Measurements from ENCODE around the gene UGT1A3. TPM values are rescaled to one million over a fixed set of nuclear protein-coding genes. Genes with fewer than 3 reads are reported as not detected.

UGT1A3 gene
- total RNA-seq, result not detected

DNA sequence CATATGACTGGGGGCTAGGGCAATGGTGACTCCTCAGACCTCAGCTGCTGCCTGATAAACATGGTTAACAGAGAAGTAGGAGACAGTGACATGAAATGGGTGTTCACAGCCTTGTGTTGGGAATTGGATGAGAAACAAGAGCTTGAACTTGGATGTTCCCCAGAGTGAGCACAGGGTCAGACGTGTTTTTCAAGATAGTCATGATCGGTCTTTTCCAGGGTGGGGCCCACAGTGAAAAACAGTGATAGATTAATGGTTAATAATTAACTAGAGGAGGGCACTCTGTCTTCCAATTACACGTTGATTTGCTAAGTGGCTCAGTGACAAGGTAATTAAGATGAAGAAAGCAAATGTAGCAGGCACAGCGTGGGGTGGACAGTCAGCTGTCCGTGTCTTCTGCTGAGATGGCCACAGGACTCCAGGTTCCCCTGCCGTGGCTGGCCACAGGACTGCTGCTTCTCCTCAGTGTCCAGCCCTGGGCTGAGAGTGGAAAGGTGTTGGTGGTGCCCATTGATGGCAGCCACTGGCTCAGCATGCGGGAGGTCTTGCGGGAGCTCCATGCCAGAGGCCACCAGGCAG lies at the start of gene UGT1A3:
TSS of gene UGT1A3 (plus strand) at position 320 of the 579 bp plus-strand sequence. CDS start at position 405, 85 bp downstream.
- no peaks in the 10 kb centered on the region for H3K9me3 Mint-ChIP-seq
- DNase-seq (no peak), ATAC-seq (ENCODE audit: low read depth) (no peak)
- no peak within 1 kb of the TSS for H3K4me3 Mint-ChIP-seq
- no peaks in the 10 kb centered on the region for H3K36me3 Mint-ChIP-seq
- POLR2A ChIA-PET, result no interaction called here
- H3K4me1 Mint-ChIP-seq, result no peaks in the 10 kb centered on the region
- no peak within 1 kb of the TSS for H3K27ac Mint-ChIP-seq
- H3K27me3 Mint-ChIP-seq, result peaks cover 25% of the 10 kb centered on the region

- H3K27me3 Mint-ChIP-seq, result peaks cover 21% of the 10 kb centered on the region
- POLR2A ChIA-PET, result no interaction called here
- no peaks in the 10 kb centered on the region for H3K36me3 Mint-ChIP-seq
- H3K4me3 Mint-ChIP-seq, result no peak overlapping the region
- DNase-seq (no peak), ATAC-seq (ENCODE audit: low read depth) (no peak)
- H3K27ac Mint-ChIP-seq, result no peak overlapping the region
- H3K9me3 Mint-ChIP-seq, result no peaks in the 10 kb centered on the region
- no peaks in the 10 kb centered on the region for H3K4me1 Mint-ChIP-seq
Measured at GRCh38 chr2:233679196-233679595, 49.6 kb upstream of the UGT1A3 start.

- H3K27me3 Mint-ChIP-seq, result peaks cover 21% of the 10 kb centered on the region
- no peak for ATAC-seq (ENCODE audit: low read depth)
- DNase-seq, result no peak
- no peaks in the 10 kb centered on the region for H3K4me1 Mint-ChIP-seq
- no peak overlapping the region for H3K4me3 Mint-ChIP-seq
- H3K36me3 Mint-ChIP-seq, result no peaks in the 10 kb centered on the region
- H3K27ac Mint-ChIP-seq, result no peak overlapping the region
- H3K9me3 Mint-ChIP-seq, result no peaks in the 10 kb centered on the region
- POLR2A ChIA-PET, result no interaction called here
Measured at GRCh38 chr2:233680361-233681045, 48.3 kb upstream of the UGT1A3 start.

GRCh38 chr2:233681521-233682099 lies 47.2 kb upstream of the UGT1A3 start, which contains the start of gene UGT1A7:
TSS of gene UGT1A7 (plus strand) at chr2:233681901. CDS start at chr2:233681938, 37 bp downstream.
- Mint-ChIP-seq H3K36me3 (no peaks in the 10 kb centered on the region), H3K9me3 (no peaks in the 10 kb centered on the region), H3K4me1 (no peaks in the 10 kb centered on the region), H3K4me3 (no peak within 1 kb of the TSS), H3K27me3 (peaks cover 18% of the 10 kb centered on the region), H3K27ac (no peak within 1 kb of the TSS)
- DNase-seq (no peak), ATAC-seq (ENCODE audit: low read depth) (no peak)
- POLR2A ChIA-PET, result no interaction called here

DNA sequence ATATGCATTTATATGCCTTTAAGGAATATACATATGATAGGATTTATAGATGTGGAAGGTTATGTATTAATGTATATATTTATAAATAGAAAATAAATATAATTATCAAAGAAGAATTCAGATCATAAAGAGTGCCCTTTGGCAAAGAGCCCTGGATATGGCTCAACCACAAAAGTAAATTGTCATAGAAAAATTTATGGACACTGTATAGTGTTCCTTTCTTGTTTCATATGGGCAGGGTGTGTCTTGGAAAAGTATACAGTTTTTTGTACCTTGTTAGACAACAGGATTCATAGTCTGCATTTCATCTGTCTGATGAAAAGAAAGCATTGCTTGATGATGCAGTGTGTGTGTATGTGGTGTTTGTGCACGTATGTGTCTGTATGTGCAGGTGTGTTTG lies 44.2 kb upstream of the UGT1A3 start:
- ATAC-seq (ENCODE audit: low read depth) (no peak), DNase-seq (no peak)
- peaks cover 19% of the 10 kb centered on the region for H3K27me3 Mint-ChIP-seq
- H3K4me1 Mint-ChIP-seq, result no peaks in the 10 kb centered on the region
- POLR2A ChIA-PET, result no interaction called here
- H3K27ac Mint-ChIP-seq, result no peak overlapping the region
- H3K36me3 Mint-ChIP-seq, result no peaks in the 10 kb centered on the region
- no peaks in the 10 kb centered on the region for H3K9me3 Mint-ChIP-seq
- H3K4me3 Mint-ChIP-seq, result no peak overlapping the region

DNA sequence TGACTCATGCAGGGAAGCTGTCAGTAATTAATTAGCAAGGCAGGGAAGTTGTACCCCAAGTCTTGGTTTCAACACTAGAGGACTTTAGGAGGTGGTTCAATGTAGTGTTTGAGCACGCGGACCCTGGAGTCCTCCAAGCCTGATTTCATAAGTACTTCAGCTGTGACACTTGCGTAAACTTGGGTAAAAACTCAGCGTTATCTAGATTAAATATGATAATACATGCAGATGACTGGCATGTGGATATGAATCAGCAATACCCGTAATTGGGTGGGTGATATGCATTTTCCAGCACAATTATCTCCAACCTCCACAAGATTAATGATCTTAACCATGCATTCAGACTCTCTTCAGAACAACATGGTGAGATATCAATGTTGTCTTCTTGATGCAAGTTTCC lies 41.9 kb upstream of the UGT1A3 start:
- H3K4me3 Mint-ChIP-seq, result no peak overlapping the region
- no peaks in the 10 kb centered on the region for H3K9me3 Mint-ChIP-seq
- H3K27ac Mint-ChIP-seq, result no peak overlapping the region
- POLR2A ChIA-PET, result no interaction called here
- H3K4me1 Mint-ChIP-seq, result no peaks in the 10 kb centered on the region
- ATAC-seq (ENCODE audit: low read depth) (no peak), DNase-seq (no peak)
- H3K36me3 Mint-ChIP-seq, result no peaks in the 10 kb centered on the region
- H3K27me3 Mint-ChIP-seq, result peaks cover 13% of the 10 kb centered on the region

GRCh38 chr2:233688341-233688740 lies 40.5 kb upstream of the UGT1A3 start:
- no peaks in the 10 kb centered on the region for H3K9me3 Mint-ChIP-seq
- no peak for ATAC-seq (ENCODE audit: low read depth)
- no peaks in the 10 kb centered on the region for H3K4me1 Mint-ChIP-seq
- POLR2A ChIA-PET, result no interaction called here
- H3K36me3 Mint-ChIP-seq, result no peaks in the 10 kb centered on the region
- no peak overlapping the region for H3K4me3 Mint-ChIP-seq
- DNase-seq, result no peak
- H3K27ac Mint-ChIP-seq, result no peak overlapping the region
- H3K27me3 Mint-ChIP-seq, result peaks cover 7% of the 10 kb centered on the region

- H3K9me3 Mint-ChIP-seq, result no peaks in the 10 kb centered on the region
- no peak overlapping the region for H3K27ac Mint-ChIP-seq
Measured at GRCh38 chr2:233689031-233689430, 39.8 kb upstream of the UGT1A3 start.

DNA sequence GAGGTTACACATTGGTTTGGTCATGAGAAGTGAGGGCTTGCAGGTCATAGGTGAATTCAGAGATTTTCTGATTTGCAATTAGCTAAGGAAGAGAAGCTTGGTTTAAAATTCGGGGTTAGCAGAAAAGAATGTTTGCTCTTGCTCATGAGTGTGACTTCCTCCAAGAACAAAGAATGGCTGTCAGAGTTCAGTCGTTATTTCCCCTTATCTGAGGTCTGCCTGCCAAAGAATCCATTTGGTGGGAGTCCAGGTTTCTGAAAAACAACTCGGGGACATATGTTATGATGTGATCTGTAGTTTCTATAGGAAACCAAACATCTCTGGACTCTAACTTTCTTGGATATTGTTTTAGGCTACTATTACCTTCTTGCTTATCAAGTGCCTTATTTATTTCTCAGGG lies 39.3 kb upstream of the UGT1A3 start:
- POLR2A ChIA-PET, result no interaction called here
- Mint-ChIP-seq H3K27ac (no peak overlapping the region), H3K27me3 (peaks cover 5% of the 10 kb centered on the region), H3K4me1 (no peaks in the 10 kb centered on the region), H3K4me3 (no peak overlapping the region), H3K36me3 (no peaks in the 10 kb centered on the region), H3K9me3 (no peaks in the 10 kb centered on the region)
- DNase-seq (no peak), ATAC-seq (ENCODE audit: low read depth) (no peak)

More at GRCh38 chr2:233689031-233689430, 39.8 kb upstream of the UGT1A3 start:
- Mint-ChIP-seq H3K36me3 (no peaks in the 10 kb centered on the region), H3K27me3 (peaks cover 5% of the 10 kb centered on the region), H3K4me3 (no peak overlapping the region), H3K4me1 (no peaks in the 10 kb centered on the region)
- no peak for ATAC-seq (ENCODE audit: low read depth)
- POLR2A ChIA-PET, result no interaction called here
- DNase-seq, result no peak

GRCh38 chr2:233690444-233690843 lies 38.4 kb upstream of the UGT1A3 start:
- Mint-ChIP-seq H3K27me3 (peaks cover 5% of the 10 kb centered on the region), H3K4me1 (no peaks in the 10 kb centered on the region), H3K4me3 (no peak overlapping the region), H3K27ac (no peak overlapping the region), H3K9me3 (no peaks in the 10 kb centered on the region), H3K36me3 (no peaks in the 10 kb centered on the region)
- ATAC-seq (ENCODE audit: low read depth) (no peak), DNase-seq (no peak)
- POLR2A ChIA-PET, result no interaction called here

- no peak for ATAC-seq (ENCODE audit: low read depth)
- Mint-ChIP-seq H3K27ac (no peak overlapping the region), H3K27me3 (peaks cover 9% of the 10 kb centered on the region), H3K4me3 (no peak overlapping the region), H3K4me1 (no peaks in the 10 kb centered on the region), H3K36me3 (no peaks in the 10 kb centered on the region), H3K9me3 (no peaks in the 10 kb centered on the region)
- POLR2A ChIA-PET, result no interaction called here
- no peak for DNase-seq
Measured at GRCh38 chr2:233691443-233692433, 37.1 kb upstream of the UGT1A3 start.

DNA sequence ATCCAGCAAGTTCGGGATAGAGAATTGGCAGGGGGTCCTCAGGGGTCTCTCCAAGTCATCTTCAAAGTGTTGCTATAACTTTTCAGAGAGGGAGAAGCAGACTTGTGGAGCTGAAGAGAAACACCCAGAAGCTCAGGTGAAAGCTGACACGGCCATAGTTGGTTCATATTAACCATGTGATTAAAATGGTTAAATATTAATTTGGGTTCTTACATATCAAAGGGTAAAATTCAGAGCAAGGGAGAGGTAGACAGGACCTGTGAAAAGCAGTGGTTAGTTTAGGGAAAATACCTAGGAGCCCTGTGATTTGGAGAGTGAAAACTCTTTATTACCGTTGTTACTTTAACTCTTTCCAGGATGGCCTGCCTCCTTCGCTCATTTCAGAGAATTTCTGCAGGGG lies 36.2 kb upstream of the UGT1A3 start, which contains the start of gene UGT1A6:
TSS of gene UGT1A6 (plus strand) at position 243 of the 400 bp plus-strand sequence. CDS start at position 358, 115 bp downstream.
- DNase-seq, result no peak
- Mint-ChIP-seq H3K9me3 (no peaks in the 10 kb centered on the region), H3K27ac (no peak within 1 kb of the TSS), H3K4me1 (no peaks in the 10 kb centered on the region), H3K27me3 (peaks cover 17% of the 10 kb centered on the region), H3K4me3 (no peak within 1 kb of the TSS), H3K36me3 (no peaks in the 10 kb centered on the region)
- POLR2A ChIA-PET, result no interaction called here
- no peak for ATAC-seq (ENCODE audit: low read depth)

GRCh38 chr2:233693963-233694362 lies 34.9 kb upstream of the UGT1A3 start:
- no peaks in the 10 kb centered on the region for H3K36me3 Mint-ChIP-seq
- POLR2A ChIA-PET, result no interaction called here
- peaks cover 17% of the 10 kb centered on the region for H3K27me3 Mint-ChIP-seq
- DNase-seq, result no peak
- no peak overlapping the region for H3K4me3 Mint-ChIP-seq
- no peak for ATAC-seq (ENCODE audit: low read depth)
- no peaks in the 10 kb centered on the region for H3K9me3 Mint-ChIP-seq
- H3K4me1 Mint-ChIP-seq, result no peaks in the 10 kb centered on the region
- H3K27ac Mint-ChIP-seq, result no peak overlapping the region

Measured in activated naive CD8-positive, alpha-beta T cell treated with anti-CD3 and anti-CD28 coated beads, Interleukin-2, amount 10 ng/mL, durations not matched to agents 7 days and 5 days (primary cell).